Neural cell (in vitro differentiated cells): ENCODE results near the gene CASTOR1.

ENCODE experiments used
- EP300 ChIP-seq: fragments of 450-650 bp; conservative IDR thresholded peaks from 2 replicates; pipeline ENCODE4 v1.6.1; 2014; ENCODE audit warnings: antibody characterized with exemption, mild to moderate bottlenecking, moderate library complexity; ENCODE audit not compliant: poor library complexity, severe bottlenecking
- EZH2 ChIP-seq: fragments of 200-600, 300-800 bp; shearing (Covaris generic), sonication (generic); IDR thresholded peaks from 2 replicates; pipeline ENCODE4 v1.6.1; 2014; ENCODE audit warnings: antibody characterized with exemption, low read length, borderline replicate concordance, mild to moderate bottlenecking; ENCODE audit not compliant: insufficient read depth, poor library complexity, severe bottlenecking
- MXI1 ChIP-seq: fragments of 450-650 bp; conservative IDR thresholded peaks from 2 replicates; pipeline ENCODE4 v1.6.1; 2014; ENCODE audit warnings: antibody characterized with exemption, mild to moderate bottlenecking; ENCODE audit not compliant: poor library complexity, severe bottlenecking
- POLR2AphosphoS5 ChIP-seq: IDR thresholded peaks from 2 replicates; pipeline ENCODE4 v1.6.1; 2012
- RAD21 ChIP-seq: fragments of 450-650 bp; conservative IDR thresholded peaks from 2 replicates; pipeline ENCODE4 v1.6.1; 2014; ENCODE audit warnings: antibody characterized with exemption, mild to moderate bottlenecking, moderate library complexity
- SMC3 ChIP-seq: fragments of 450-650 bp; conservative IDR thresholded peaks from 2 replicates; pipeline ENCODE4 v1.6.1; 2014; ENCODE audit warnings: antibody characterized with exemption, mild to moderate bottlenecking, moderate library complexity; ENCODE audit not compliant: poor library complexity
- TAF1 ChIP-seq: IDR thresholded peaks from 2 replicates; pipeline ENCODE4 v1.6.1; 2012; ENCODE audit warnings: low read depth
- TF ChIP-seq, protein P1 (sequence below): fragments of 450-650 bp; IDR thresholded peaks from 2 replicates; pipeline ENCODE4 v1.5.1; 2014; ENCODE audit warnings: antibody characterized with exemption, mild to moderate bottlenecking, moderate library complexity; ENCODE audit not compliant: poor library complexity, severe bottlenecking
- TF ChIP-seq, protein P2 (sequence below): IDR thresholded peaks from 2 replicates; pipeline ENCODE4 v1.6.1; 2012; ENCODE audit warnings: borderline replicate concordance

DNA sequence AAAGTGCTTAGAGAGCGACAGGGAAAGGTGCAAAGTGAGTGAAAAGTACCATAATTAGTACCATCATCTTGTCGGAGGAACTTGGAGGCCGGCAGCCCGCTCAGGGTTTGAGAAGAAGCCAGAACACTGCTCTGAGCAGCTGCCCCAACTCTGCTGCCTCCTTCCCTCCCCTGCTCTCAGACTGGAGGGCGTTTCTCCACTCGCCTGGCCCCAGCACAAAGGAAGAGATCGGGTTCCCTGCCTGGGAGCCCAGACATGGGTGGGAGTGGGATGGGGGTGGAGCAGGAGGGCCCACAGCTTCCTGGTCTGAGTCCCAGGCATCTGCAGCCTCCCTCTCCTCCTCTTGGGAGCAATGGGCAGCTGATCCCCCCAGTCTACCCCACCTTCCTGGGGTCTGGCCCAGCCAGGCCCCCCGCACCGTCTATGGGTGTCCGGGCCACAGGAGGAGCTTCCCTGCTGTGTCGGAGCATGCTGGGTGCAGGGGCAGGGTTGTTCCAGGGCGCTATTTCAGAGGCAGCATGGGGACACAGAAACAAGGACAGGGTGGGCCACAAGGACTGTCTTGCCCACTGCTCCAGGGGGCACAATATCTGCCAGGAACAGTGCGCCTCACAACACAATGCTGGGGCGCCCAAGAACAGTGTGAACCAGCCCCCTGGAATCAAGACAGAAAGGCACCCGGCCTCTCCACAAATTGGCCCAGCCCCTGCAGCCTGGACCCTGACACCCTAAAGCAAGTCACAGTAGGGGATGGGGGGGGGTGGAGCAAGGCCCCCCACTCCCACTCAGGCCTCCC lies 47.5 kb downstream of the CASTOR1 start:
- TF ChIP-seq, protein P1, sequence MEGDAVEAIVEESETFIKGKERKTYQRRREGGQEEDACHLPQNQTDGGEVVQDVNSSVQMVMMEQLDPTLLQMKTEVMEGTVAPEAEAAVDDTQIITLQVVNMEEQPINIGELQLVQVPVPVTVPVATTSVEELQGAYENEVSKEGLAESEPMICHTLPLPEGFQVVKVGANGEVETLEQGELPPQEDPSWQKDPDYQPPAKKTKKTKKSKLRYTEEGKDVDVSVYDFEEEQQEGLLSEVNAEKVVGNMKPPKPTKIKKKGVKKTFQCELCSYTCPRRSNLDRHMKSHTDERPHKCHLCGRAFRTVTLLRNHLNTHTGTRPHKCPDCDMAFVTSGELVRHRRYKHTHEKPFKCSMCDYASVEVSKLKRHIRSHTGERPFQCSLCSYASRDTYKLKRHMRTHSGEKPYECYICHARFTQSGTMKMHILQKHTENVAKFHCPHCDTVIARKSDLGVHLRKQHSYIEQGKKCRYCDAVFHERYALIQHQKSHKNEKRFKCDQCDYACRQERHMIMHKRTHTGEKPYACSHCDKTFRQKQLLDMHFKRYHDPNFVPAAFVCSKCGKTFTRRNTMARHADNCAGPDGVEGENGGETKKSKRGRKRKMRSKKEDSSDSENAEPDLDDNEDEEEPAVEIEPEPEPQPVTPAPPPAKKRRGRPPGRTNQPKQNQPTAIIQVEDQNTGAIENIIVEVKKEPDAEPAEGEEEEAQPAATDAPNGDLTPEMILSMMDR, result no peak
- TF ChIP-seq MXI1, result no peak
- no peak for TF ChIP-seq RAD21
- no peak for TF ChIP-seq POLR2AphosphoS5
- TF ChIP-seq SMC3, result no peak
- no peak for TF ChIP-seq TAF1
- TF ChIP-seq, protein P2, sequence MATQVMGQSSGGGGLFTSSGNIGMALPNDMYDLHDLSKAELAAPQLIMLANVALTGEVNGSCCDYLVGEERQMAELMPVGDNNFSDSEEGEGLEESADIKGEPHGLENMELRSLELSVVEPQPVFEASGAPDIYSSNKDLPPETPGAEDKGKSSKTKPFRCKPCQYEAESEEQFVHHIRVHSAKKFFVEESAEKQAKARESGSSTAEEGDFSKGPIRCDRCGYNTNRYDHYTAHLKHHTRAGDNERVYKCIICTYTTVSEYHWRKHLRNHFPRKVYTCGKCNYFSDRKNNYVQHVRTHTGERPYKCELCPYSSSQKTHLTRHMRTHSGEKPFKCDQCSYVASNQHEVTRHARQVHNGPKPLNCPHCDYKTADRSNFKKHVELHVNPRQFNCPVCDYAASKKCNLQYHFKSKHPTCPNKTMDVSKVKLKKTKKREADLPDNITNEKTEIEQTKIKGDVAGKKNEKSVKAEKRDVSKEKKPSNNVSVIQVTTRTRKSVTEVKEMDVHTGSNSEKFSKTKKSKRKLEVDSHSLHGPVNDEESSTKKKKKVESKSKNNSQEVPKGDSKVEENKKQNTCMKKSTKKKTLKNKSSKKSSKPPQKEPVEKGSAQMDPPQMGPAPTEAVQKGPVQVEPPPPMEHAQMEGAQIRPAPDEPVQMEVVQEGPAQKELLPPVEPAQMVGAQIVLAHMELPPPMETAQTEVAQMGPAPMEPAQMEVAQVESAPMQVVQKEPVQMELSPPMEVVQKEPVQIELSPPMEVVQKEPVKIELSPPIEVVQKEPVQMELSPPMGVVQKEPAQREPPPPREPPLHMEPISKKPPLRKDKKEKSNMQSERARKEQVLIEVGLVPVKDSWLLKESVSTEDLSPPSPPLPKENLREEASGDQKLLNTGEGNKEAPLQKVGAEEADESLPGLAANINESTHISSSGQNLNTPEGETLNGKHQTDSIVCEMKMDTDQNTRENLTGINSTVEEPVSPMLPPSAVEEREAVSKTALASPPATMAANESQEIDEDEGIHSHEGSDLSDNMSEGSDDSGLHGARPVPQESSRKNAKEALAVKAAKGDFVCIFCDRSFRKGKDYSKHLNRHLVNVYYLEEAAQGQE, result no peak
- no peak for TF ChIP-seq EZH2
- TF ChIP-seq EP300, result no peak
